Activated B cell treated with CpG ODN at 0.5 μM for 24 hours (primary cell): Measurements from ENCODE around the gene ESPNL. TPM values are rescaled to one million over a fixed set of nuclear protein-coding genes. Genes with fewer than 3 reads are reported as not detected.

ENCODE experiments used
- ATAC-seq: fragments of 200-7000 bp; cut with Tn5 transposase; one replicate; pipeline ENCODE4 v1.10.0; 2021; ENCODE audit warnings: low read depth, mild to moderate bottlenecking, moderate library complexity
- CTCF ChIA-PET: fragments of 350-600 bp; sonication (Branson Sonifier 250); formaldehyde crosslinking; loops from one replicate; lab custom pipeline; 2021; ENCODE audit warnings: antibody characterized with exemption; lab: Charles Lee
- POLR2A ChIA-PET: fragments of 350-600 bp; sonication (Branson Sonifier 250); formaldehyde crosslinking; loops from one replicate; lab custom pipeline; 2021; ENCODE audit warnings: antibody characterized with exemption; lab: Charles Lee
- DNase-seq: peaks from one replicate; pipeline ENCODE4 v3.0.0; 2022
- H3K27ac Mint-ChIP-seq: one replicate; pipeline ENCODE4 v1.8.0; 2020; ENCODE audit warnings: mixed read lengths
- H3K27me3 Mint-ChIP-seq: one replicate; pipeline ENCODE4 v1.8.0; 2021; ENCODE audit warnings: mixed read lengths
- H3K36me3 Mint-ChIP-seq: one replicate; pipeline ENCODE4 v1.8.0; 2021; ENCODE audit warnings: low read depth, mixed read lengths
- H3K4me1 Mint-ChIP-seq: one replicate; pipeline ENCODE4 v1.8.0; 2021; ENCODE audit warnings: mixed read lengths
- H3K4me3 Mint-ChIP-seq: one replicate; pipeline ENCODE4 v1.8.0; 2020; ENCODE audit warnings: mild to moderate bottlenecking, mixed read lengths
- H3K9me3 Mint-ChIP-seq: one replicate; pipeline ENCODE4 v1.8.0; 2020; ENCODE audit warnings: mixed read lengths
- intact Hi-C: fragments of 100-400 bp; cut with micrococcal nuclease; formaldehyde crosslinking; loops from one replicate; pipeline ENCODE4 v1.15.1; 2024
- total RNA-seq: library from RNA; stranded (reverse); gene quantifications from 2 replicates; pipeline ENCODE4 v1.2.3, GENCODE V29; 2022
- TF ChIP-seq, protein P1 (sequence below): fragments of 200-600 bp; IDR thresholded peaks from one replicate; pipeline ENCODE4 v1.8.0; 2022; ENCODE audit warnings: antibody characterized with exemption, mild to moderate bottlenecking

Gene ESPNL
- total RNA-seq, 1 donor from 2014 or later, result 0.42 TPM

DNA sequence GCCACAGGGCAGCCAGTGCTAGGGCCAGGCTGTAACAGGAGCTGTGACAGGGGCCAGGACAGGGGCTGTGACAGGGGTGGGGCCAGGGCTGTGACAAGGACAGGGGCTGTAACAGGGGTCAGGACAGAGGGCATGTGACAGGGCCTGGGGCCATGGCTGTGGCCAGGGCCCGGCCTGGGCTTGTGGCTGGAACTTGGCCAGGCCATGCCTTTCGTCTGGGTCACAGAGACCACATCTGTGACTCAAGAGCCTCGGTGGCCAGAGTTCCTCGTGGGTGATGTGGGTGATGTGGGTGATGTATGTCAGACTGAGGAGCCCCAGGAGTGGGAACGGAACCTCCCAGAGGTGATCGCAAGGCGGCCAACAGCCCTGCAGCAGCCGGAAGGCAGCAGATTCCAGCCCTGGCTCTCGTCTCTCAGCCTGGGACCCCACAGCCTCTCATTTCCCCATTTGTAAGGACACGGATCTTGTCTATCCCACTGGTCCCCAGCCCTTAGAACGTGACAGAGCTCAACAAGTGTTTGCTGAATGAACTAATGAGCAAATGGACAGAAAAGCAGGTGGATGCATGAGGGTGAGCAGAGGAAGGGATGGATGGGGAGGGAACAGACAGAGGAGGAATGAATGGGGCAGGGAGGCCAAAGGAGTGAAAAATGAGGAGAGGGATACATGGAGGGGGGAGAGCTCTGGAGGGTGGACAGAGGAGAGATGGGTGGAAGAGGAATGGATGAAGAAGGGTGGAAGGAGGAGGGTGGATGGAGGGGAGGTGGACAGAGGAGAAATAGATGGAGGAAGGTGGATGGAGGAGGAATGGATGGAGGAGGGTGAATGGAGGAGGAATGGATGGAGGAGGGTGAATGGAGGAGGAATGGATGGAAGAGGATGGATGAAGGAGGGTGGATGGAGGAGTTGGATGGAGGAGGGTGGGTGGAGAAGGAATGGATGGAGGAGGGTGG is 17.3 kb downstream of the ESPNL start:
- Mint-ChIP-seq H3K27me3 (peaks cover 10% of the 10 kb centered on the region), H3K27ac (no peak overlapping the region)

DNA sequence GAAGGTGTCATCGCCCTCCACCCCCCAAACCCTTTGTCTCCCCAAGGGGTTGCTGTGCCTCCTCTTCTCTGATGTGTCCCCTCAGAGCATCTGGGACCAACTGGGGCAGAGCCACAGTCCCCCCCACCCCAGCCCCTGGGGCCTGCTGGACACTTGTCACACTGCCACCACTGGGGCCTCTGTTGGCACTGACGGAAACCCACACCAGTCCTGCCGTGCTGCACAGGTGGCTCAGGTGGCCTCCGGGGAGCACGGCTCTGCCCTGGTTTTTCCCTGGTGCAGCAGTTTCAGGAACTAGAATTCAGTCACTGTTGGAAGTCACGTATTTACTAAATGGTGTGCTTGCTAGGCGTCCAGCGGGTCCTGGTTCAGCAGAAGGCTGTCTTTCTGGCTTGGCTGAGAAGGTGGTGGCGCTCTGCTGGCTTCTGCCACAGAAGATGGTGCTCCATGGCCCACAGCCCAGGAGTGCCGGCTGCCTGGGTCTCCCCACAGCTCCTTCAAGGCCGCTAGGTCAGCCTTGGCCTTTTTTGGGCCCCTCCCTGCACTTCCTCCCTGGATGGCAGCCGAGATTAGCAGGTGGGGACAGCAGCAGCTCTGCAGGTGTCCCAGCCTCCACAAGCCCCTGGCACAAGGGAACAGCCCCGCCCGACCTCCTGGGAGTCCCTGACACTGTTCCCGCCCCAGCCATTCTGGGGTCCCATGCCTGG is 19.8 kb downstream of the ESPNL start:
- peaks cover 10% of the 10 kb centered on the region for H3K27me3 Mint-ChIP-seq
- H3K4me3 Mint-ChIP-seq, result no peak overlapping the region
- CTCF ChIA-PET, result no interaction called here
- no peaks in the 10 kb centered on the region for H3K36me3 Mint-ChIP-seq
- intact Hi-C loops, result no loop called here
- ATAC-seq, result peak; percentile 21
- POLR2A ChIA-PET, result no interaction called here
- TF ChIP-seq, protein P1, sequence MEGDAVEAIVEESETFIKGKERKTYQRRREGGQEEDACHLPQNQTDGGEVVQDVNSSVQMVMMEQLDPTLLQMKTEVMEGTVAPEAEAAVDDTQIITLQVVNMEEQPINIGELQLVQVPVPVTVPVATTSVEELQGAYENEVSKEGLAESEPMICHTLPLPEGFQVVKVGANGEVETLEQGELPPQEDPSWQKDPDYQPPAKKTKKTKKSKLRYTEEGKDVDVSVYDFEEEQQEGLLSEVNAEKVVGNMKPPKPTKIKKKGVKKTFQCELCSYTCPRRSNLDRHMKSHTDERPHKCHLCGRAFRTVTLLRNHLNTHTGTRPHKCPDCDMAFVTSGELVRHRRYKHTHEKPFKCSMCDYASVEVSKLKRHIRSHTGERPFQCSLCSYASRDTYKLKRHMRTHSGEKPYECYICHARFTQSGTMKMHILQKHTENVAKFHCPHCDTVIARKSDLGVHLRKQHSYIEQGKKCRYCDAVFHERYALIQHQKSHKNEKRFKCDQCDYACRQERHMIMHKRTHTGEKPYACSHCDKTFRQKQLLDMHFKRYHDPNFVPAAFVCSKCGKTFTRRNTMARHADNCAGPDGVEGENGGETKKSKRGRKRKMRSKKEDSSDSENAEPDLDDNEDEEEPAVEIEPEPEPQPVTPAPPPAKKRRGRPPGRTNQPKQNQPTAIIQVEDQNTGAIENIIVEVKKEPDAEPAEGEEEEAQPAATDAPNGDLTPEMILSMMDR, result no peak
- no peak overlapping the region for H3K27ac Mint-ChIP-seq
- no peaks in the 10 kb centered on the region for H3K9me3 Mint-ChIP-seq
- DNase-seq, result no peak
- H3K4me1 Mint-ChIP-seq, result peaks cover 6% of the 10 kb centered on the region

More for the DNA sequence above, 17.3 kb downstream of the ESPNL start:
- TF ChIP-seq, protein P1, result no peak
- ChIA-PET POLR2A (no interaction called here), CTCF (no interaction called here)
- Mint-ChIP-seq H3K4me3 (no peak overlapping the region), H3K9me3 (peaks cover 6% of the 10 kb centered on the region), H3K4me1 (peaks cover 6% of the 10 kb centered on the region), H3K36me3 (no peaks in the 10 kb centered on the region)
- intact Hi-C loops, result no loop called here
- DNase-seq, result no peak
- no peak for ATAC-seq

DNA sequence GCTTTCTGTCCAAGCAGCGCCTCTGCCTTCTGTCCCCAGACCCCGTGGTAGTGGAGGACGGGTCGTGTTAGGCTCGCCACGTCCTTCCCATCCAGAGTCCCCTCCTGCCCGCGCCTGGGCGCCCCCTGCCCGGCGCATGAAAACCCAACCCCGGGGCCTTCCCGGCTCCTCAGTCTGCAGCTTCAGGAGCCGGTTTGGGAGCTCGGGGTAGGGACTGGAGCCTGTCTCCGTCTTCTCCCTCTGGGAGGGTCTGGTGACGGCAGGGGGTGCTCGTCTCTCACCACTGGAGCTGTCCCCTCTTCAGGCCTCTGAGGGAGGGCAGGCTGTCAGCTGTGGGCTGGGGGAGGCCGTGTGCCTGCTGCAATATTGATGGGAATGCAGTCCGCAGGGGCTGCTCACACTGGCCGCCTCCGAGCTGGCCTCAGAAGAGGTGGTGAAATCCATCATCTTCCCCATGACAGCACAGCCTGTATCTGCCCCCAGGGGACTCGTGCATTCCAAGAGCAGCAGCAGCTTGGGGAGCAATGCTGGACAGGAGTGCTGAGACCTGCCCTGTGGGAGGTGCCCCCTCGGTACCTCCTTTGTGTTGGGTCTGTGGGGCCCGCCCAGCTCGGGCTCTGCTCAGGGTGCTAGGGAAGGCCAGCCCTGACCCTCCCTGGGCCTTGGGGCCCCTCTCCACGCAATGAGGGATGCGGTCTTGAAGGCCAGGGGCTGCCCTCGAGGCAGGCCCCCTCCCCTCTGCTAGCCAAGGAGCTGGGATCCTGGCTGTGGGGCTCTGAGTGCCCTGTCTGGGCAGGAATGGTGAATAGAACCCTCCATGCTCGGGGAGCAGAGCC is 20.5 kb downstream of the ESPNL start:
- Mint-ChIP-seq H3K4me3 (no peak overlapping the region), H3K27ac (no peak overlapping the region), H3K4me1 (peaks cover 6% of the 10 kb centered on the region), H3K9me3 (no peaks in the 10 kb centered on the region), H3K36me3 (no peaks in the 10 kb centered on the region), H3K27me3 (peaks cover 5% of the 10 kb centered on the region)
- TF ChIP-seq, protein P1, result no peak
- ATAC-seq (no peak), DNase-seq (no peak)
- intact Hi-C loops, result no loop called here
- CTCF ChIA-PET, result no interaction called here
- POLR2A ChIA-PET, result no interaction called here

DNA sequence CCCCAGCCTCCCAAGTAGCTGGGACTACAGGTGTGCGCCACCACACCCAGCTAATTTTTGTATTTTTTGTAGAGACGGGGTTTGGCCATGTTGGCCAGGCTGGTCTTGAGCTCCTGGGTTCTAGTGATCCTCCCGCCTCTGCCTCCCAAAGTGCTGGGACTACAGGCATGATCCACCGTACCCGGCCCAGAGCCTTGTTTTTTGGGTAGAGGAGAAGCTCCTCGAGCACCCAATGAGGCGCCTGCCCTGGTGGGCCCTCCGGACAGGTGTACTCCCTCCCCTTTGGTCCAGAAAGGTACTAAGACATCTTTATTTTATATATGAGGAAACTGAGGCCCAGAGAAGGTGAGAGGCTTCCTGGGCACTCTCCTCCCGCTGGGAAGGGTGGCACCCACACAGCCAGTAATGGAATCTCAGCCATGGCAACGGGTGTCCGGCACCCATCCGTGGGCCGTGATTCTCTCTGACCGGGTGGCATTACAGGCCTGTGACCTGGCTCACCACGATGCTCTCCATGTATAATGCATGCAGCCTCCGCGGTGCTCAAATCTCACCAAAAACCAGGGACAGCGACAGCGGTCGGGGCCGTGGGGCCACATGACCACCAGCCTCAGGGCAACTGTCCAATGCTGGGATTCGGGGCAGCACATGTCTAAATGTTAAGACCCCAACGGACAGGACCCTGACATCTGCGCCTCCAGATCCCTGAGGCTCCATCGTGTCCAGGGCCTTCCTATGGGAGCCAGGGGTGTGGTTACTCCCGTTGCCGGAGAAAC is 21.6 kb downstream of the ESPNL start:
- intact Hi-C loops, result no loop called here

More for the DNA sequence above, 21.6 kb downstream of the ESPNL start:
- TF ChIP-seq, protein P1, result no peak
- Mint-ChIP-seq H3K4me3 (no peak overlapping the region), H3K27me3 (peaks cover 5% of the 10 kb centered on the region), H3K4me1 (peaks cover 6% of the 10 kb centered on the region), H3K27ac (no peak overlapping the region), H3K9me3 (no peaks in the 10 kb centered on the region), H3K36me3 (no peaks in the 10 kb centered on the region)
- POLR2A ChIA-PET, result no interaction called here
- CTCF ChIA-PET, result no interaction called here
- ATAC-seq (no peak), DNase-seq (no peak)
